WERI-Rb-1 (cell line): ENCODE data around the gene CARS2.

Experiments
- DNase-seq: peaks from one replicate; pipeline ENCODE4 v3.0.0-alpha.2; 2020
- H3K27ac ChIP-seq: fragments of 250-450 bp; sonication (Bioruptor Pico); 2 replicates; pipeline ENCODE4 v1.5.1; 2020; ENCODE audit warnings: mild to moderate bottlenecking, moderate library complexity
- H3K27me3 ChIP-seq: fragments of 250-450 bp; sonication (Bioruptor Pico); 2 replicates; pipeline ENCODE4 v1.5.1; 2021; ENCODE audit warnings: mild to moderate bottlenecking, low read depth, moderate library complexity; ENCODE audit not compliant: insufficient read depth, severe bottlenecking
- H3K36me3 ChIP-seq: fragments of 250-450 bp; sonication (Bioruptor Pico); 2 replicates; pipeline ENCODE4 v1.5.1; 2020; ENCODE audit warnings: mild to moderate bottlenecking, moderate library complexity
- H3K4me3 ChIP-seq: 2 replicates; pipeline ENCODE4 v1.5.1; 2011; ENCODE audit warnings: low read depth, mild to moderate bottlenecking, control low read depth, low read length
- H3K9me3 ChIP-seq: fragments of 250-450 bp; sonication (Bioruptor Pico); 2 replicates; pipeline ENCODE4 v1.5.1; 2021; ENCODE audit warnings: mild to moderate bottlenecking, moderate library complexity; ENCODE audit not compliant: severe bottlenecking
- TF ChIP-seq, protein P1 (sequence below): IDR thresholded peaks from 2 replicates; pipeline ENCODE4 v1.5.1; 2011; ENCODE audit warnings: low read depth, mild to moderate bottlenecking, control low read depth, inconsistent platforms, low read length

Gene CARS2

DNA sequence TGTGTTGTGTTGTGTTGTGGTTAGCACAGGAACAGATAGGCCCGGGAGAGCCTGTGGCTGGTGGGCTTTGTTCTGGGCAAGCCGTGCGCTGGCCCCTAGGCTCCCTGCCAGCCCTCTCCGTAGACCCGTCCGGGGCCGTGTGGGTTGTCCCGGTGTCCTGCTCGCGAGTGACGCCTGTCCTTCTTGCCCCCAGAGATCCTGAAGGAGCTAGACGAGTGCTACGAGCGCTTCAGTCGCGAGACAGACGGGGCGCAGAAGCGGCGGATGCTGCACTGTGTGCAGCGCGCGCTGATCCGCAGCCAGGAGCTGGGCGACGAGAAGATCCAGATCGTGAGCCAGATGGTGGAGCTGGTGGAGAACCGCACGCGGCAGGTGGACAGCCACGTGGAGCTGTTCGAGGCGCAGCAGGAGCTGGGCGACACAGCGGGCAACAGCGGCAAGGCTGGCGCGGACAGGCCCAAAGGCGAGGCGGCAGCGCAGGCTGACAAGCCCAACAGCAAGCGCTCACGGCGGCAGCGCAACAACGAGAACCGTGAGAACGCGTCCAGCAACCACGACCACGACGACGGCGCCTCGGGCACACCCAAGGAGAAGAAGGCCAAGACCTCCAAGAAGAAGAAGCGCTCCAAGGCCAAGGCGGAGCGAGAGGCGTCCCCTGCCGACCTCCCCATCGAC is 13.3 kb upstream of the CARS2 start:
- DNase-seq, result no peak
- Histone ChIP-seq H3K4me3 (no peak overlapping the region), H3K36me3 (peaks cover 37% of the 10 kb centered on the region), H3K27ac (no peak overlapping the region), H3K27me3 (no peaks in the 10 kb centered on the region), H3K9me3 (no peaks in the 10 kb centered on the region)
- TF ChIP-seq, protein P1, sequence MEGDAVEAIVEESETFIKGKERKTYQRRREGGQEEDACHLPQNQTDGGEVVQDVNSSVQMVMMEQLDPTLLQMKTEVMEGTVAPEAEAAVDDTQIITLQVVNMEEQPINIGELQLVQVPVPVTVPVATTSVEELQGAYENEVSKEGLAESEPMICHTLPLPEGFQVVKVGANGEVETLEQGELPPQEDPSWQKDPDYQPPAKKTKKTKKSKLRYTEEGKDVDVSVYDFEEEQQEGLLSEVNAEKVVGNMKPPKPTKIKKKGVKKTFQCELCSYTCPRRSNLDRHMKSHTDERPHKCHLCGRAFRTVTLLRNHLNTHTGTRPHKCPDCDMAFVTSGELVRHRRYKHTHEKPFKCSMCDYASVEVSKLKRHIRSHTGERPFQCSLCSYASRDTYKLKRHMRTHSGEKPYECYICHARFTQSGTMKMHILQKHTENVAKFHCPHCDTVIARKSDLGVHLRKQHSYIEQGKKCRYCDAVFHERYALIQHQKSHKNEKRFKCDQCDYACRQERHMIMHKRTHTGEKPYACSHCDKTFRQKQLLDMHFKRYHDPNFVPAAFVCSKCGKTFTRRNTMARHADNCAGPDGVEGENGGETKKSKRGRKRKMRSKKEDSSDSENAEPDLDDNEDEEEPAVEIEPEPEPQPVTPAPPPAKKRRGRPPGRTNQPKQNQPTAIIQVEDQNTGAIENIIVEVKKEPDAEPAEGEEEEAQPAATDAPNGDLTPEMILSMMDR, result no peak

DNA sequence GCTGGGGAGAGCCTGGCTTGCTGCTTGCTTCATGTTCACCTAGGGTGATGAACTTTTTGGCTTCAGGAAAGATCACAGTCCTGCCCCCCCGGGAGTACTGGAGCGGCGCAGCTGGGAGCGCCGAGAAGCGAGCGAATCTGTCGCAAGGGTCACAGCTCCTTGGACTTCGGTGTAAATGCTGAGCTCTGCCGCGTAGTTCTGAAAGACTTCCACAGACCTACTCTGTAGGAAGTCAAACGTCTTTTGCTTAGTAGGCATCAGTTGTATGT is 10.3 kb upstream of the CARS2 start:
- H3K9me3 ChIP-seq, result no peaks in the 10 kb centered on the region
- H3K36me3 ChIP-seq, result peaks cover 28% of the 10 kb centered on the region
- no peak for DNase-seq
- peak overlapping the region; percentile 91 for H3K27ac ChIP-seq
- TF ChIP-seq, protein P1, result no peak
- H3K27me3 ChIP-seq, result no peaks in the 10 kb centered on the region
- peak overlapping the region; percentile 100 for H3K4me3 ChIP-seq

DNA sequence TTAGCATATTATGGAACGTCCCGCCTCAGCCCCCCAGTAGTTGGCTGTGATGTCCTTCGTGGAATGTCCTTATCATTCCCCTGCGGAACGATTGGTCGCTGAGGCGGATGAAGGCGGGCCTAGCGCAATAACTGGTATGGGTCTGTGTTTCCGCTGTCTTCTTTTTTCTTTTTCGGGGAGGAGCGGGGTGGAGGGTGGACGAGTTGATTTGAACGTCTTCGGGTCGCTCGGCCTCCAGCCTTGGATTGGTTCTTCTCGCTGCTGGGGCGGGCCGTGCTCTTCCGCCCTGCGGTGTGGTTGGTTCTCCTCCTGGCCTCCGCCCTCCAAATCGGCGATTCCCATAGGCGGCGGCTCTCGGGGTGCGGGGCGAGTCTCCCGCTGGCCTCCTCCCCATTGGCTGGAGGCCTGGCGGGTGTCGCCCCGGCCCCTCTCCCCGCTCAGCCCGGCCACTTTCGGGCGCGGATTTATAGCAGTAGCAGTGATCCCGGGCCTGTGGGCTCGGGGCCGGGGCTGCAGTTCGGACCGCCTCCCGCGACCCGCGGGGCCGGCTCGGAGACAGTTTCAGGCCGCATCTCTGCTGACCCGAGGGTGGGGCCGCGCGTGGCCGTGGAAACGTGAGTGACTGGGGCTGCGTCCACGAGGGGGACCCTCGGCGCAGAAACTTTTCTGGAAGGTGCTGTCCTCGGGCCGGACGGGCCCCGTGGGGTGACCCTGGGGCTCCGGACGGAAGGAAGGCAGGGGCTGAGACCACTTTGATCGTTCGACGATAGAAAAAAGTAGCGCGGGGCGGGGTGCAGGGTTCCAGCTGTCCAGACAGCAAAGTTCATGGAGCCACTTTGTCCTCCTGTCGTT is 9.7 kb upstream of the CARS2 start:
- no peaks in the 10 kb centered on the region for H3K27me3 ChIP-seq
- peak overlapping the region; percentile 100 for H3K4me3 ChIP-seq
- H3K9me3 ChIP-seq, result no peaks in the 10 kb centered on the region
- TF ChIP-seq, protein P1, result peak; percentile 30
- peaks cover 22% of the 10 kb centered on the region for H3K36me3 ChIP-seq
- H3K27ac ChIP-seq, result peak overlapping the region; percentile 100
- peak; percentile 100 for DNase-seq

DNA sequence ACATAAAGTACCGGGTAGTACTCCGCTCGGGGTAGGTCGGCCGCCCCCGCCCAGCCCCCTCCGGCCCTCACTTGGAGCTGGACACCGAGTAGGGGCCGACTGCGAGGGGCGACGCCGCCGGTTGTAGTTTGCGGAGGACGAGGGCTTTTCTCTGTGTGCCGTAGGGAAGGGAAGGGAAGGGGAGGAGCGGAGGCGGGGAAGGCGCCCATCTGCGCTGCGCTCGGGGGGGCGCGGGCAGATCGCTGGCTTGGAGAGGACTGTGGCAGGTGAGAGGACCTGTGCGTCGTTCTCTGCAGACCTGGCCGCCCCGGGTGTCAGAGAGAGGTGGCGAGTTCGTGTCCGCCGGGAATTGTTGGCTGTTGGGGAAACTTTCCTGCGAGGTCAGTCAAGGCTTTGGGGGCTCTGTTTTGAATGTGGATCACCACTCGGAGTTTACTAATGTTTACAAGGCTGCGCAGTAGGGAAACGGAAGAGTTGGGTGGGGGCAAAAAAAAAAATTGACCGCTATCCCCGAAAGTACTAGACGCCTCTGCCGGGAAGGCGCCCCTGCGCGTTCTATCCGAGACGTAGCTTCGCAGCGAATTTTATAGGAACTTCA is 9.0 kb upstream of the CARS2 start:
- H3K4me3 ChIP-seq, result peak overlapping the region; percentile 77
- H3K27me3 ChIP-seq, result no peaks in the 10 kb centered on the region
- peaks cover 15% of the 10 kb centered on the region for H3K36me3 ChIP-seq
- peak overlapping the region; percentile 100 for H3K27ac ChIP-seq
- peak; percentile 79 for DNase-seq
- no peaks in the 10 kb centered on the region for H3K9me3 ChIP-seq
- TF ChIP-seq, protein P1, result no peak

DNA sequence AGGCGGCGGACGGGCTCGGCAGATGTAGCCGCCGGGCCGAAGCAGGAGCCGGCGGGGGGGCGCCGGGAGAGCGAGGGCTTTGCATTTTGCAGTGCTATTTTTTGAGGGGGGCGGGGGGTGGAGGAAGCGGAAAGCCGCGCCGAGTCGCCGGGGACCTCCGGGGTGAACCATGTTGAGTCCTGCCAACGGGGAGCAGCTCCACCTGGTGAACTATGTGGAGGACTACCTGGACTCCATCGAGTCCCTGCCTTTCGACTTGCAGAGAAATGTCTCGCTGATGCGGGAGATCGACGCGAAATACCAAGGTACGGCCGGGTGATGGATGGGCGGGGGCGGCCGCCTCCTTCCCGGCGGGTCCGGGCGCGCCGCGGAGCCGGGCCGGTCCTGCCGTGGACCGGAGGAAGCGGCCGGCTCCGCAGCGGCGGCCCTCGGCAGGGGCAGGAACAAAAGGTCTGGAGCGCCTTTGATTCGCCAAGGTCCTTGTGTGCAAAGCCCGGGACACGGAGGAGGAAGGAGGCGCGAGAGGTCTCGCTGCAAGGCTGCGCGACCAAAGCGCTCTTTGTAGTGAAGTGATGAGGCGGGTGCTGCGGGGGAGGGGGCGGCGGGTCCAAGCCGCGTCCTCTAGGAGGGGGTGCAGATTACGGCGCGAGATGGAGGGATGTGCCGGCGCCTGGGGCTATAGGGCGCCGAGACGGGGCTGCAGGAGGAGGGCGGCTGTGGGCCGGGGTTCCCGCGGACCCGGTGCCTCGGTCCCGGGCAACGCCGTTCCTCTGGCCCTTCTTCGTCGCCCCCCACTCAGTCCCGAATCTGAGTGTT is 8.3 kb upstream of the CARS2 start:
- TF ChIP-seq, protein P1, result peak; percentile 31; the same call in 1 of the 2 replicates
- Histone ChIP-seq H3K4me3 (peak overlapping the region; percentile 77), H3K36me3 (peaks cover 8% of the 10 kb centered on the region), H3K27me3 (no peaks in the 10 kb centered on the region), H3K27ac (peak overlapping the region; percentile 100), H3K9me3 (no peaks in the 10 kb centered on the region)
- peak; percentile 67 for DNase-seq
